HEK293 (cell line): ENCODE data around the gene ANKZF1.
"Not testable (repeated sequence)": the region's sequence is repeated elsewhere in the genome, so short reads cannot be mapped to it uniquely, and the experiment has no call there.

Source experiments
- CTCF ChIA-PET: fragments of 350-600 bp; formaldehyde crosslinking; extraction: SDS; loops from one replicate; lab custom pipeline; 2021; ENCODE audit warnings: antibody characterized with exemption; lab: Yijun Ruan, JAX
- POLR2A ChIA-PET: fragments of 300-600 bp; formaldehyde crosslinking; extraction: SDS; loops from one replicate; lab custom pipeline; 2020; ENCODE audit warnings: antibody characterized with exemption, inconsistent platforms; lab: Yijun Ruan, JAX
- H3K27ac ChIP-seq: fragments of 200-500 bp; sonication (Bioruptor generic); 2 replicates; pipeline ENCODE4 v1.5.1; 2014; ENCODE audit warnings: low read depth, low read length, control low read depth, inconsistent platforms; ENCODE audit errors: extremely low read depth
- H3K36me3 ChIP-seq, 2 experiments: fragments of 200-500 bp in 1 of 2; sonication (Bioruptor generic) in 1 of 2; 1 replicate in 1 of 2; 2 replicates in 1 of 2; pipeline ENCODE4 v1.5.1; 2014 to 2017; ENCODE audit warnings: inconsistent platforms in 2 of 2, low read length in 2 of 2; ENCODE audit not compliant: control insufficient read depth in 2 of 2, insufficient read depth in 1 of 2
- H3K4me1 ChIP-seq: fragments of 200-500 bp; sonication (Bioruptor generic); 2 replicates; pipeline ENCODE4 v1.5.1; 2014; ENCODE audit warnings: mild to moderate bottlenecking, low read length, inconsistent platforms; ENCODE audit not compliant: control insufficient read depth, insufficient read depth
- H3K4me3 ChIP-seq: 2 replicates; pipeline ENCODE4 v1.5.1; 2011; ENCODE audit warnings: low read depth, mild to moderate bottlenecking, control low read depth, low read length, moderate library complexity
- H3K9me3 ChIP-seq: fragments of 200-500 bp; sonication (Bioruptor generic); 2 replicates; pipeline ENCODE4 v1.5.1; 2014; ENCODE audit warnings: low read depth, low read length, inconsistent platforms; ENCODE audit not compliant: control insufficient read depth, insufficient read depth
- BCL11B ChIP-seq: fragments of 450-650 bp; formaldehyde crosslinking; IDR thresholded peaks from 2 replicates; pipeline ENCODE4 v1.5.1; 2016; ENCODE audit warnings: low read depth, missing biosample characterization, missing genetic modification characterization
- FEZF1 ChIP-seq: fragments of 450-650 bp; formaldehyde crosslinking; IDR thresholded peaks from 2 replicates; pipeline ENCODE4 v1.5.1; 2016; ENCODE audit warnings: missing biosample characterization, missing genetic modification characterization
- GLIS1 ChIP-seq: fragments of 450-650 bp; formaldehyde crosslinking; IDR thresholded peaks from 2 replicates; pipeline ENCODE4 v1.5.1; 2016; ENCODE audit warnings: missing biosample characterization, missing genetic modification characterization
- MZF1 ChIP-seq: fragments of 450-650 bp; formaldehyde crosslinking; IDR thresholded peaks from 2 replicates; pipeline ENCODE4 v1.5.1; 2017; ENCODE audit warnings: missing biosample characterization, missing genetic modification characterization, borderline replicate concordance
- OSR2 ChIP-seq: fragments of 450-650 bp; formaldehyde crosslinking; IDR thresholded peaks from 2 replicates; pipeline ENCODE4 v1.5.1; 2016; ENCODE audit warnings: missing biosample characterization, missing genetic modification characterization
- SP2 ChIP-seq: fragments of 450-650 bp; formaldehyde crosslinking; IDR thresholded peaks from 2 replicates; pipeline ENCODE4 v1.5.1; 2016; ENCODE audit warnings: missing biosample characterization, missing genetic modification characterization
- SP7 ChIP-seq: fragments of 450-650 bp; formaldehyde crosslinking; IDR thresholded peaks from 2 replicates; pipeline ENCODE4 v1.5.1; 2016; ENCODE audit warnings: missing biosample characterization, missing genetic modification characterization
- ZBTB17 ChIP-seq: fragments of 450-650 bp; formaldehyde crosslinking; IDR thresholded peaks from 2 replicates; pipeline ENCODE4 v1.5.1; 2016; ENCODE audit warnings: missing biosample characterization, missing genetic modification characterization
- ZBTB8A ChIP-seq: fragments of 450-650 bp; formaldehyde crosslinking; IDR thresholded peaks from 2 replicates; pipeline ENCODE4 v1.5.1; 2016; ENCODE audit warnings: missing biosample characterization, missing genetic modification characterization
- ZEB2 ChIP-seq: fragments of 450-650 bp; formaldehyde crosslinking; IDR thresholded peaks from 2 replicates; pipeline ENCODE4 v1.5.1; 2016; ENCODE audit warnings: missing biosample characterization, missing genetic modification characterization
- ZFP37 ChIP-seq: fragments of 450-650 bp; formaldehyde crosslinking; IDR thresholded peaks from 2 replicates; pipeline ENCODE4 v1.5.1; 2016; ENCODE audit warnings: missing biosample characterization, missing genetic modification characterization
- ZIC2 ChIP-seq: fragments of 450-650 bp; formaldehyde crosslinking; IDR thresholded peaks from 2 replicates; pipeline ENCODE4 v1.5.1; 2016; ENCODE audit warnings: missing biosample characterization, missing genetic modification characterization
- ZNF10 ChIP-seq: fragments of 450-650 bp; formaldehyde crosslinking; IDR thresholded peaks from 2 replicates; pipeline ENCODE4 v1.5.1; 2017; ENCODE audit warnings: missing biosample characterization, missing genetic modification characterization
- ZNF2 ChIP-seq: fragments of 450-650 bp; formaldehyde crosslinking; IDR thresholded peaks from 2 replicates; pipeline ENCODE4 v1.5.1; 2016; ENCODE audit warnings: missing biosample characterization, missing genetic modification characterization
- ZNF341 ChIP-seq: fragments of 450-650 bp; formaldehyde crosslinking; IDR thresholded peaks from 2 replicates; pipeline ENCODE4; 2016; ENCODE audit warnings: low read depth, missing biosample characterization, missing genetic modification characterization
- ZNF423 ChIP-seq: fragments of 450-650 bp; formaldehyde crosslinking; IDR thresholded peaks from 2 replicates; pipeline ENCODE4 v1.5.1; 2016; ENCODE audit warnings: missing biosample characterization, missing genetic modification characterization
- ZNF449 ChIP-seq: fragments of 450-650 bp; formaldehyde crosslinking; IDR thresholded peaks from 2 replicates; pipeline ENCODE4 v1.5.1; 2017; ENCODE audit warnings: missing biosample characterization, mild to moderate bottlenecking, missing genetic modification characterization, moderate library complexity
- ZNF501 ChIP-seq: fragments of 450-650 bp; formaldehyde crosslinking; IDR thresholded peaks from 2 replicates; pipeline ENCODE4 v1.5.1; 2016; ENCODE audit warnings: missing biosample characterization, missing genetic modification characterization
- ZNF558 ChIP-seq: fragments of 450-650 bp; formaldehyde crosslinking; IDR thresholded peaks from 2 replicates; pipeline ENCODE4 v1.5.1; 2016; ENCODE audit warnings: missing biosample characterization, missing genetic modification characterization
- ZNF561 ChIP-seq: fragments of 450-650 bp; IDR thresholded peaks from 2 replicates; pipeline ENCODE4 v1.5.1; 2018; ENCODE audit warnings: missing biosample characterization, missing genetic modification characterization, borderline replicate concordance
- ZNF596 ChIP-seq: fragments of 450-650 bp; IDR thresholded peaks from 2 replicates; pipeline ENCODE4 v1.5.0; 2018; ENCODE audit warnings: missing biosample characterization, mild to moderate bottlenecking, missing genetic modification characterization, moderate library complexity
- ZNF600 ChIP-seq: fragments of 450-650 bp; formaldehyde crosslinking; IDR thresholded peaks from 2 replicates; pipeline ENCODE4 v1.5.1; 2016; ENCODE audit warnings: missing biosample characterization, missing genetic modification characterization
- ZNF629 ChIP-seq: fragments of 450-650 bp; formaldehyde crosslinking; IDR thresholded peaks from 2 replicates; pipeline ENCODE4 v1.5.1; 2017; ENCODE audit warnings: missing biosample characterization, missing genetic modification characterization
- ZNF660 ChIP-seq: fragments of 450-650 bp; IDR thresholded peaks from 2 replicates; pipeline ENCODE4 v1.5.1; 2018; ENCODE audit warnings: missing biosample characterization, mild to moderate bottlenecking, missing genetic modification characterization
- ZSCAN30 ChIP-seq: fragments of 450-650 bp; IDR thresholded peaks from 2 replicates; pipeline ENCODE4 v1.5.1; 2018; ENCODE audit warnings: missing biosample characterization, mild to moderate bottlenecking, missing genetic modification characterization, moderate library complexity
- TF ChIP-seq, protein P1 (sequence below): fragments of 450-650 bp; formaldehyde crosslinking; IDR thresholded peaks from 2 replicates; pipeline ENCODE4 v1.5.1; 2016; ENCODE audit warnings: missing biosample characterization, missing genetic modification characterization
- TF ChIP-seq, protein P2 (sequence below): fragments of 450-650 bp; IDR thresholded peaks from 2 replicates; pipeline ENCODE4 v1.5.1; 2018; ENCODE audit warnings: missing biosample characterization, mild to moderate bottlenecking, missing genetic modification characterization
- TF ChIP-seq, protein P3 (sequence below): fragments of 450-650 bp; formaldehyde crosslinking; IDR thresholded peaks from 2 replicates; pipeline ENCODE4 v1.5.1; 2016; ENCODE audit warnings: missing biosample characterization, missing genetic modification characterization
- TF ChIP-seq, protein P4 (sequence below): fragments of 450-650 bp; formaldehyde crosslinking; IDR thresholded peaks from 2 replicates; pipeline ENCODE4 v1.5.1; 2016; ENCODE audit warnings: missing biosample characterization, missing genetic modification characterization

Gene ANKZF1

DNA sequence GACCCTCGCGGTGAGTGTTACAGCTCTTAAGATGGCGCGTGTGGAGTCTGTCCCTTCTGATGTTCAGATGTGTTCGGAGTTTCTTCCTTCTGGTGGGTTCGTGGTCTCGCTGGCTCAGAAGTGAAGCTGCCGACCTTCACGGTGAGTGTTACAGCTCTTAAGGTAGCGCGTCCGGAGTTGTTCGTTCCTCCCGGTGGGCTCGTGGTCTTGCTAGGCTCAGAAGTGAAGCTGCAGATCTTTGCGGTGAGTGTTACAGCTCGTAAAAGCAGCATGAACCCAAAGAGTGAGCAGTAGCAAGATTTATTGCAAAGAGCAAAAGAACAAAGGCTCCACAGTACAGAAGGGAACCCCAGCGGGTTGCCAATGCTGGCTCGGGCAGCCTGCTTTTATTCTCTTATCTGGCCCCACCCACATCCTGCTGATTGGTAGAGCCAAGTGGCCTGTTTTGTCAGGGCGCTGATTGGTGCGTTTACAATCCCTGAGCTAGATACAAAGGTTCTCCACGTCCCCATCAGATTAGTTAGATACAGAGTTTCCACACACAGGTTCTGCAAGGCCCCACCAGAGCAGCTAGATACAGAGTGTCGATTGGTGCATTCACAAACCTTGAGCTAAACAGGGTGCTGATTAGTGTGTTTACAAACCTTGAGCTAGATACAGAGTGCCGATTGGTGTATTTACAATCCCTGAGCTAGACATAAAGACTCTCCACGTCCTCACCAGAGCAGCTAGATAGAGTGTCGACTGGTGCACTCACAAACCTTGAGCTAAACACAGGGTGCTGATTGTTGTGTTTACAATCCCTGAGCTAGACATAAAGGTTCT lies 28.9 kb upstream of the ANKZF1 start:
- not testable (repeated sequence) for H3K27ac ChIP-seq
- TF ChIP-seq ZNF341 (tag by site-specific recombination) (peak; percentile 69), MZF1 (0 out of 2 replicates have a peak, but pooled peaks have one; percentile 46), ZNF600 (tag by site-specific recombination) (peak; percentile 25; the same call in 1 of the 2 replicates), ZSCAN30 (peak; percentile 83), OSR2 (tag by site-specific recombination) (peak; percentile 79), ZNF423 (tag by site-specific recombination) (peak; percentile 27; the same call in 1 of the 2 replicates), ZIC2 (peak; percentile 71), BCL11B (tag by site-specific recombination) (peak; percentile 42; the same call in 1 of the 2 replicates), ZNF10 (0 out of 2 replicates have a peak, but pooled peaks have one; percentile 21), SP2 (tag by site-specific recombination) (peak; percentile 40), ZBTB8A (tag by site-specific recombination) (peak; percentile 43; the same call in 1 of the 2 replicates), FEZF1 (tag by site-specific recombination) (peak; percentile 94), ZNF660 (tag by site-specific recombination) (0 out of 2 replicates have a peak, but pooled peaks have one; percentile 63), ZEB2 (tag by site-specific recombination) (peak; percentile 57; the same call in 1 of the 2 replicates), ZNF561 (peak; percentile 79; the same call in 1 of the 2 replicates), GLIS1 (tag by site-specific recombination) (peak; percentile 20; the same call in 1 of the 2 replicates), ZFP37 (tag by site-specific recombination) (peak; percentile 56; the same call in 1 of the 2 replicates), ZNF596 (tag by site-specific recombination) (peak; percentile 54; the same call in 1 of the 2 replicates), ZBTB17 (peak; percentile 58), SP7 (tag by site-specific recombination) (peak; percentile 53), ZNF558 (tag by site-specific recombination) (peak; percentile 53; the same call in 1 of the 2 replicates), ZNF2 (tag by site-specific recombination) (peak; percentile 50; the same call in 1 of the 2 replicates), ZNF629 (tag by site-specific recombination) (peak; percentile 36), ZNF449 (tag by site-specific recombination) (peak; percentile 54; the same call in 1 of the 2 replicates), ZNF501 (tag by site-specific recombination) (peak; percentile 81; the same call in 1 of the 2 replicates)
- TF ChIP-seq, protein P1, sequence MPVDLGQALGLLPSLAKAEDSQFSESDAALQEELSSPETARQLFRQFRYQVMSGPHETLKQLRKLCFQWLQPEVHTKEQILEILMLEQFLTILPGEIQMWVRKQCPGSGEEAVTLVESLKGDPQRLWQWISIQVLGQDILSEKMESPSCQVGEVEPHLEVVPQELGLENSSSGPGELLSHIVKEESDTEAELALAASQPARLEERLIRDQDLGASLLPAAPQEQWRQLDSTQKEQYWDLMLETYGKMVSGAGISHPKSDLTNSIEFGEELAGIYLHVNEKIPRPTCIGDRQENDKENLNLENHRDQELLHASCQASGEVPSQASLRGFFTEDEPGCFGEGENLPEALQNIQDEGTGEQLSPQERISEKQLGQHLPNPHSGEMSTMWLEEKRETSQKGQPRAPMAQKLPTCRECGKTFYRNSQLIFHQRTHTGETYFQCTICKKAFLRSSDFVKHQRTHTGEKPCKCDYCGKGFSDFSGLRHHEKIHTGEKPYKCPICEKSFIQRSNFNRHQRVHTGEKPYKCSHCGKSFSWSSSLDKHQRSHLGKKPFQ = peak; percentile 62
- TF ChIP-seq, protein P2, sequence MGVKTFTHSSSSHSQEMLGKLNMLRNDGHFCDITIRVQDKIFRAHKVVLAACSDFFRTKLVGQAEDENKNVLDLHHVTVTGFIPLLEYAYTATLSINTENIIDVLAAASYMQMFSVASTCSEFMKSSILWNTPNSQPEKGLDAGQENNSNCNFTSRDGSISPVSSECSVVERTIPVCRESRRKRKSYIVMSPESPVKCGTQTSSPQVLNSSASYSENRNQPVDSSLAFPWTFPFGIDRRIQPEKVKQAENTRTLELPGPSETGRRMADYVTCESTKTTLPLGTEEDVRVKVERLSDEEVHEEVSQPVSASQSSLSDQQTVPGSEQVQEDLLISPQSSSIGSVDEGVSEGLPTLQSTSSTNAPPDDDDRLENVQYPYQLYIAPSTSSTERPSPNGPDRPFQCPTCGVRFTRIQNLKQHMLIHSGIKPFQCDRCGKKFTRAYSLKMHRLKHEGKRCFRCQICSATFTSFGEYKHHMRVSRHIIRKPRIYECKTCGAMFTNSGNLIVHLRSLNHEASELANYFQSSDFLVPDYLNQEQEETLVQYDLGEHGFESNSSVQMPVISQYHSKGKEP (tag by site-specific recombination) = peak; percentile 45; the same call in 1 of the 2 replicates
- TF ChIP-seq, protein P3, sequence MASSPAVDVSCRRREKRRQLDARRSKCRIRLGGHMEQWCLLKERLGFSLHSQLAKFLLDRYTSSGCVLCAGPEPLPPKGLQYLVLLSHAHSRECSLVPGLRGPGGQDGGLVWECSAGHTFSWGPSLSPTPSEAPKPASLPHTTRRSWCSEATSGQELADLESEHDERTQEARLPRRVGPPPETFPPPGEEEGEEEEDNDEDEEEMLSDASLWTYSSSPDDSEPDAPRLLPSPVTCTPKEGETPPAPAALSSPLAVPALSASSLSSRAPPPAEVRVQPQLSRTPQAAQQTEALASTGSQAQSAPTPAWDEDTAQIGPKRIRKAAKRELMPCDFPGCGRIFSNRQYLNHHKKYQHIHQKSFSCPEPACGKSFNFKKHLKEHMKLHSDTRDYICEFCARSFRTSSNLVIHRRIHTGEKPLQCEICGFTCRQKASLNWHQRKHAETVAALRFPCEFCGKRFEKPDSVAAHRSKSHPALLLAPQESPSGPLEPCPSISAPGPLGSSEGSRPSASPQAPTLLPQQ (tag by site-specific recombination) = 0 out of 2 replicates have a peak, but pooled peaks have one; percentile 19
- TF ChIP-seq, protein P4, sequence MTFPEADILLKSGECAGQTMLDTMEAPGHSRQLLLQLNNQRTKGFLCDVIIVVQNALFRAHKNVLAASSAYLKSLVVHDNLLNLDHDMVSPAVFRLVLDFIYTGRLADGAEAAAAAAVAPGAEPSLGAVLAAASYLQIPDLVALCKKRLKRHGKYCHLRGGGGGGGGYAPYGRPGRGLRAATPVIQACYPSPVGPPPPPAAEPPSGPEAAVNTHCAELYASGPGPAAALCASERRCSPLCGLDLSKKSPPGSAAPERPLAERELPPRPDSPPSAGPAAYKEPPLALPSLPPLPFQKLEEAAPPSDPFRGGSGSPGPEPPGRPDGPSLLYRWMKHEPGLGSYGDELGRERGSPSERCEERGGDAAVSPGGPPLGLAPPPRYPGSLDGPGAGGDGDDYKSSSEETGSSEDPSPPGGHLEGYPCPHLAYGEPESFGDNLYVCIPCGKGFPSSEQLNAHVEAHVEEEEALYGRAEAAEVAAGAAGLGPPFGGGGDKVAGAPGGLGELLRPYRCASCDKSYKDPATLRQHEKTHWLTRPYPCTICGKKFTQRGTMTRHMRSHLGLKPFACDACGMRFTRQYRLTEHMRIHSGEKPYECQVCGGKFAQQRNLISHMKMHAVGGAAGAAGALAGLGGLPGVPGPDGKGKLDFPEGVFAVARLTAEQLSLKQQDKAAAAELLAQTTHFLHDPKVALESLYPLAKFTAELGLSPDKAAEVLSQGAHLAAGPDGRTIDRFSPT = 0 out of 2 replicates have a peak, but pooled peaks have one; percentile 24

More for the DNA sequence above, 28.9 kb upstream of the ANKZF1 start:
- H3K36me3 ChIP-seq, CTCF ChIA-PET, H3K9me3 ChIP-seq, H3K4me1 ChIP-seq, H3K4me3 ChIP-seq: not testable (repeated sequence)
- POLR2A ChIA-PET = interaction anchor here (1.3 kb wide), 1 partner anchor 24 kb away, joined by 4 read pairs; the partner anchor contains the start of gene CNPPD1
